ENCODE results near the gene WFS1. TPM values are rescaled to one million over a fixed set of nuclear protein-coding genes. Genes with fewer than 3 reads are reported as not detected.

Gene WFS1
- total RNA-seq, 1 donor, result 17.0 TPM

GRCh38 chr4:6291784-6292297 lies 22.2 kb downstream of the WFS1 start:
- TF ChIP-seq CTCF (IDR thresholded peaks at IDR 0.05; ENCODE audit: extremely low read depth, low read depth, low read length), result no peak
- H4K20me1 ChIP-seq (ENCODE audit: insufficient read depth, low read length), result no peaks in the 10 kb centered on the region
- H3K79me2 ChIP-seq (ENCODE audit: insufficient read depth, low read length), result no peaks in the 10 kb centered on the region
- no peak overlapping the region for H3K4me3 ChIP-seq (ENCODE audit: insufficient read depth, low read length)
- no peaks in the 10 kb centered on the region for H3K9me3 ChIP-seq (ENCODE audit: low read depth, low read length)
- no peak for DNase-seq (ENCODE audit: insufficient read length, low spot score, missing footprints)
- H3K27ac ChIP-seq (ENCODE audit: low read depth, low read length), result no peak overlapping the region
- no peaks in the 10 kb centered on the region for H3K4me1 ChIP-seq (ENCODE audit: insufficient read depth, low read length)
- H3K36me3 ChIP-seq (ENCODE audit: insufficient read depth, low read length), result peaks cover 17% of the 10 kb centered on the region
- H2AFZ ChIP-seq (ENCODE audit: low read length), result no peak overlapping the region
- no peaks in the 10 kb centered on the region for H3K27me3 ChIP-seq (ENCODE audit: insufficient read depth, low read length)
- no peak overlapping the region for H3K4me2 ChIP-seq (ENCODE audit: insufficient read depth, low read length)

DNA sequence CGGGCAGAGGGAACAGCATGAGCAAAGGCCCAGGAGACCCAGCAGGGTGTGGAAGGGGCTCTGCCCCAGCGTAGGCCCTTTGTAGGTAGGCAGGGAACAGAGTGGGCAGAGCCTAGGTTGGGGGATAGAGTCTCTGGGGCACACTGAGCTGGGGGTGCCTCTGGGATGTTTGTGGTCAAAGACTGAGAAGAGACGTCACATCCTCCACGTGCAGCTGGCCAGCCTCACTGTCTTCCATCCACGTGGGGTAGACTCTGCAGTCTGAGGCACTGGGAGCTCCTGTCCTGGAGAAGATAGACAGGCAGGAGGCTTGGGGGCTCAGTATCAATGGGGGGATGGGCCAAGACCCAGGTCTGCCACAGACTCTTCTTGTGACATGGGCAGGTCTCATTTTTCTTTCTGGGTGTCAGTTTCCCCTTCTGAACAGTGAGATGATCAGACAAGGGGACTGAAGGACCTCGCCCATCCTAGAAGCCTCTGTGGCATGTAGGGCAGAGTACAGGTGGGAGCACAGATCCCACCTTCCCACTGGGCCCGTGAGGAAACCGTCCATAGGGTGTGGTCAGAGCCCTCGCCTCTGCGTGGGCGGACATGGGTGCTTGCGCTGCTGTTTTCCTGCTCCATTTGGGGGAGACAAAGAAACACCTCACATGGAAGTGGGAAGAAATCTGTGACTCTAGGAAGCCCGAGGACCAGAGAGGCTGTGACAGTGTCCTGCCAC lies 22.9 kb downstream of the WFS1 start:
- no peaks in the 10 kb centered on the region for H3K79me2 ChIP-seq (ENCODE audit: insufficient read depth, low read length)
- H3K4me3 ChIP-seq (ENCODE audit: insufficient read depth, low read length), result no peak overlapping the region
- H3K4me2 ChIP-seq (ENCODE audit: insufficient read depth, low read length), result no peak overlapping the region
- no peaks in the 10 kb centered on the region for H3K27me3 ChIP-seq (ENCODE audit: insufficient read depth, low read length)
- H3K27ac ChIP-seq (ENCODE audit: low read depth, low read length), result no peak overlapping the region
- no peaks in the 10 kb centered on the region for H3K4me1 ChIP-seq (ENCODE audit: insufficient read depth, low read length)
- H4K20me1 ChIP-seq (ENCODE audit: insufficient read depth, low read length), result no peaks in the 10 kb centered on the region
- H3K36me3 ChIP-seq (ENCODE audit: insufficient read depth, low read length), result peaks cover 14% of the 10 kb centered on the region
- no peak for TF ChIP-seq CTCF (IDR thresholded peaks at IDR 0.05; ENCODE audit: extremely low read depth, low read depth, low read length)
- no peak overlapping the region for H2AFZ ChIP-seq (ENCODE audit: low read length)
- no peak for DNase-seq (ENCODE audit: insufficient read length, low spot score, missing footprints)
- H3K9me3 ChIP-seq (ENCODE audit: low read depth, low read length), result no peaks in the 10 kb centered on the region

DNA sequence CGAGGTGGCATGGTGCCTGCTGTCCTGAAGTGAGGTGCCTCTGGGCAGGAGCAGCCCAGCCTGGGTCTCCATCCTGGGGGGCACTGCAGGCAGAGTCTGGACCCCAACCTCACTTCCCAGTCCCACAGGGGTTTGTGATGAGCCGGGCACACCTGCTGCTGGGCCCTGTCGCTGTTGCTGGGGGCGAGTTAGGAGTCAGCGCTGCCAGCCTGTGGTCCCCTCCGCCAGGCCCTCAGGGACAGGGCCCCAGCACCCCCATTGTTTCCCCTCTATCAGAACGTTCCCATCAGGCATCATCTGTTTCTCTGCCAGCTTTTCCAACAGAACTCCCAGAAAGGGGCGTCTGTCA lies 23.4 kb downstream of the WFS1 start:
- Histone ChIP-seq H4K20me1 (ENCODE audit: insufficient read depth, low read length) (no peaks in the 10 kb centered on the region), H3K27ac (ENCODE audit: low read depth, low read length) (no peak overlapping the region), H3K4me2 (ENCODE audit: insufficient read depth, low read length) (no peak overlapping the region), H3K4me1 (ENCODE audit: insufficient read depth, low read length) (no peaks in the 10 kb centered on the region), H3K36me3 (ENCODE audit: insufficient read depth, low read length) (peaks cover 14% of the 10 kb centered on the region), H2AFZ (ENCODE audit: low read length) (no peak overlapping the region), H3K79me2 (ENCODE audit: insufficient read depth, low read length) (no peaks in the 10 kb centered on the region), H3K4me3 (ENCODE audit: insufficient read depth, low read length) (no peak overlapping the region), H3K9me3 (ENCODE audit: low read depth, low read length) (no peaks in the 10 kb centered on the region), H3K27me3 (ENCODE audit: insufficient read depth, low read length) (no peaks in the 10 kb centered on the region)
- DNase-seq (ENCODE audit: insufficient read length, low spot score, missing footprints), result no peak
- no peak for TF ChIP-seq CTCF (IDR thresholded peaks at IDR 0.05; ENCODE audit: extremely low read depth, low read depth, low read length)

DNA sequence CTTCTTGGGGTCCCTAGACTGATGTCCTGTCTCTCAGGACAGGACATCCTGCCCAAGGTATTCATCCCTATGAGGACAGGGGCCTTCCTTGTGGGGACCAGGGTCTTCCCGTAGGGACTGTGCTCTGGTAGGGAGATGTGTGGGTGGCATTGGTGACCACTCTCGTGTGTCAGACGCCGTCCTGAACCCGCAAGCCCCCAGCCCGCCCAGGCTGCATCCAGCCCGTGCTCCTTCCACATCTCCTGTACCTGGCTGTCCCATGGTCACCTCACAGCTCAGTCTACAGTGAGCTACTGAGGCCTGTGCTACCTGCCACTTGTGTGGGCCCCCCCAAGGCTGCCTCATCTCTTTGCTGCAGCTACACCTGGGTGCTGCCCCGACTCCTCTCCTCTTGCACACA lies 24.0 kb downstream of the WFS1 start:
- Histone ChIP-seq H3K4me2 (ENCODE audit: insufficient read depth, low read length) (no peak overlapping the region), H3K27ac (ENCODE audit: low read depth, low read length) (no peak overlapping the region), H3K4me3 (ENCODE audit: insufficient read depth, low read length) (no peak overlapping the region), H3K36me3 (ENCODE audit: insufficient read depth, low read length) (peaks cover 12% of the 10 kb centered on the region), H3K79me2 (ENCODE audit: insufficient read depth, low read length) (no peaks in the 10 kb centered on the region), H3K4me1 (ENCODE audit: insufficient read depth, low read length) (no peaks in the 10 kb centered on the region), H4K20me1 (ENCODE audit: insufficient read depth, low read length) (peaks cover 4% of the 10 kb centered on the region), H2AFZ (ENCODE audit: low read length) (no peak overlapping the region), H3K9me3 (ENCODE audit: low read depth, low read length) (no peaks in the 10 kb centered on the region), H3K27me3 (ENCODE audit: insufficient read depth, low read length) (no peaks in the 10 kb centered on the region)
- TF ChIP-seq CTCF (IDR thresholded peaks at IDR 0.05; ENCODE audit: extremely low read depth, low read depth, low read length), result no peak
- no peak for DNase-seq (ENCODE audit: insufficient read length, low spot score, missing footprints)

Data from osteoblast (primary cell).